ENCODE data around the gene CLEC4C.

- TF ChIP-seq TAF1 (IDR thresholded peaks at IDR 0.05; ENCODE audit: borderline replicate concordance, insufficient read depth, low read length) (no peak), REST (IDR thresholded peaks at IDR 0.05; ENCODE audit: insufficient read depth in 1 of 2, low read depth in 2 of 2, low read length in 2 of 2) (no peak), POLR2AphosphoS5 (IDR thresholded peaks at IDR 0.05; ENCODE audit: low read depth, low read length) (no peak), SIN3A (IDR thresholded peaks at IDR 0.05; ENCODE audit: borderline replicate concordance, insufficient read depth, low read length) (no peak), FOXP2 (optimal IDR thresholded peaks at IDR 0.05; ENCODE audit: borderline replicate concordance, extremely low read depth, extremely low read length, insufficient read depth) (no peak)
Observed at GRCh38 chr12:7751394-7751793, 4.2 kb upstream of the CLEC4C start.
